Fibroblast of the aortic adventitia (primary cell): Measurements from ENCODE around the gene MPHOSPH8. TPM values are rescaled to one million over a fixed set of nuclear protein-coding genes. Genes with fewer than 3 reads are reported as not detected.
"Not testable (repeated sequence)": the region's sequence is repeated elsewhere in the genome, so short reads cannot be mapped to it uniquely, and the experiment has no call there.

Experiments
- DNase-seq: peaks from one replicate; pipeline ENCODE4 v3.0.0-alpha.2; 2010; ENCODE audit warnings: low read depth
- H3K4me3 ChIP-seq: 2 replicates; pipeline ENCODE4 v1.5.1; 2011; ENCODE audit warnings: low read depth, mild to moderate bottlenecking, control low read depth, low read length, moderate library complexity
- total RNA-seq: library from RNA; depleted of rRNA; stranded (reverse); fragments of >200 nt; gene quantifications from 2 replicates; pipeline ENCODE4 v1.2.3, GENCODE V29; 2012; ENCODE audit warnings: low replicate concordance
- TF ChIP-seq, protein P1 (sequence below): IDR thresholded peaks from 2 replicates; pipeline ENCODE4 v1.5.1; 2011; ENCODE audit warnings: mild to moderate bottlenecking, low read length, control low read depth, inconsistent platforms; ENCODE audit not compliant: insufficient read depth

MPHOSPH8 gene
- total RNA-seq, 1 donor: 14.0 TPM

DNA sequence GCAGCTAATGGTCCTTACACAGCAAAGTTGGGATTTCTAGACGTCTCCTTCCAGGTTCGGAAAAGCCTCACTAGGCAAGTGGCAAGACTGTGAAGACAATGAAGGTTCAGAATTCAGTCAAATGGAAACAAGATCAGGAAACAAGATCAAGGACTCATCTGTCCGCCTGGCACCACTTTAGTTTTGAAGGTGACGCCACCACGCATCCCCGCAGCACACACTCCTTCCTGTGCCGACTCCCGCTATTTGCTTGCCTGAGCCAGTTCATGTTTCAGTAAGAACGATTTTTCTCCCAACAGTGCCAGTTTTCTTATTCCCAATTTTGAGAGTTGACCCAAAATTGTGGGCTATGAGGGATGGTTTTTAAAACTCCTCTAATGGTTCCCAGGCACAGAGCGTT lies 41.4 kb downstream of the MPHOSPH8 start:
- no peak for DNase-seq
- TF ChIP-seq, protein P1, sequence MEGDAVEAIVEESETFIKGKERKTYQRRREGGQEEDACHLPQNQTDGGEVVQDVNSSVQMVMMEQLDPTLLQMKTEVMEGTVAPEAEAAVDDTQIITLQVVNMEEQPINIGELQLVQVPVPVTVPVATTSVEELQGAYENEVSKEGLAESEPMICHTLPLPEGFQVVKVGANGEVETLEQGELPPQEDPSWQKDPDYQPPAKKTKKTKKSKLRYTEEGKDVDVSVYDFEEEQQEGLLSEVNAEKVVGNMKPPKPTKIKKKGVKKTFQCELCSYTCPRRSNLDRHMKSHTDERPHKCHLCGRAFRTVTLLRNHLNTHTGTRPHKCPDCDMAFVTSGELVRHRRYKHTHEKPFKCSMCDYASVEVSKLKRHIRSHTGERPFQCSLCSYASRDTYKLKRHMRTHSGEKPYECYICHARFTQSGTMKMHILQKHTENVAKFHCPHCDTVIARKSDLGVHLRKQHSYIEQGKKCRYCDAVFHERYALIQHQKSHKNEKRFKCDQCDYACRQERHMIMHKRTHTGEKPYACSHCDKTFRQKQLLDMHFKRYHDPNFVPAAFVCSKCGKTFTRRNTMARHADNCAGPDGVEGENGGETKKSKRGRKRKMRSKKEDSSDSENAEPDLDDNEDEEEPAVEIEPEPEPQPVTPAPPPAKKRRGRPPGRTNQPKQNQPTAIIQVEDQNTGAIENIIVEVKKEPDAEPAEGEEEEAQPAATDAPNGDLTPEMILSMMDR: no peak
- H3K4me3 ChIP-seq: no peak overlapping the region

DNA sequence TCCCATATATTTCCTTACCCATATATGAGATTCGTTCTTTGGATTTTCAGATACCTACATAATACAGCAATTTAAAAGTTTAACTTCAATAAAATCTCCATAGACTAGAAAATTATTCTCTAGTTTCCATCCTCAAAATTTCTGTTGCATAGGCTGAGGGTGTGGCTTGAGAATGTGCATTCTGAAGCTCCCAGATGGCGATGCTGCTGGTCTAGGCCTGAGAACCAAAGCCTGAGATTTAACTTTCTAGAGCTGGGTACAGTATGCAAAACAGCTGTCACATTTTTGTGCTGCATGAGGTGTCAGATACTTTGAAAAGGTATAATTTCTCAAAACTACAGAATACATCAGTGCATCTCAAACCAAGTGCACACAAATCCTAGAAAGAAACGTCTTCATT lies 42.7 kb downstream of the MPHOSPH8 start:
- TF ChIP-seq, protein P1: no peak
- DNase-seq: no peak
- H3K4me3 ChIP-seq: no peak overlapping the region

DNA sequence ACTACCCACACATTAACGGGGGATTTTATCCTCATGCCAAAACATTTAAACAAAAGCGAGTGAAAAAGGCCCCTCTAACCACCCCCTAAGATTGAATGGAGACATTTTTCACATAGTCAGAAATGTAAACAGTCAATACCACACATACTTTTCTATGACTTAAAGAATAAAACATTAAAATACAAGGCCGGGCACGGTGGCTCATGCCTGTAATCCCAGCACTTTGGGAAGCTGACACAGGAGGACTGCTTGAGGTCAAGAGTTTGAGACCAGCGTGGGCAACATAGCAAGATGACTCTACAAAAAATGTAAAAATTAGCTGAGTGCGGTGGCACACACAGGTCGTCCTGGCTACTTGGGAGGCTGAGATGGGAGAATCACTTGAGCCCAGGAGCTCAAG lies 47.3 kb downstream of the MPHOSPH8 start:
- TF ChIP-seq, protein P1: no peak
- H3K4me3 ChIP-seq: no peak overlapping the region
- no peak for DNase-seq

DNA sequence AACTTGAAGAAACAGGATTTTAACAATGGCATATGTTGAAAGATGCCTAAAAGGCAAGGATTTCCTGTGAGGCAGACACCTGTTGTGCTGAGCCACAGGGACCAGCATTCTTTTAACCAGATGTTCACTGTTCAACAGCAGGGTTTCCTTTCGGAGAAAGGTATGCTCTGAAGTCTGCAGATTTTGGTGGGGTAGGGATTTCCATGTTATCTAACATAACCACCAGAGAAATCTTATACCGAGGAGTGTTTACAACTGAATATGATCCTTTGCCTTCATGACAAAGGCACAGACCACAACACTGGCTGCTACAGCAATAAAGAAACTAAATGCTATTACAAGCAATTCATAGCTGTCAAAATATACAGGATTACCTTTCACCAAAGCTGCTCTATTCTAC lies 48.1 kb downstream of the MPHOSPH8 start:
- no peak for DNase-seq
- TF ChIP-seq, protein P1: no peak
- no peak overlapping the region for H3K4me3 ChIP-seq

DNA sequence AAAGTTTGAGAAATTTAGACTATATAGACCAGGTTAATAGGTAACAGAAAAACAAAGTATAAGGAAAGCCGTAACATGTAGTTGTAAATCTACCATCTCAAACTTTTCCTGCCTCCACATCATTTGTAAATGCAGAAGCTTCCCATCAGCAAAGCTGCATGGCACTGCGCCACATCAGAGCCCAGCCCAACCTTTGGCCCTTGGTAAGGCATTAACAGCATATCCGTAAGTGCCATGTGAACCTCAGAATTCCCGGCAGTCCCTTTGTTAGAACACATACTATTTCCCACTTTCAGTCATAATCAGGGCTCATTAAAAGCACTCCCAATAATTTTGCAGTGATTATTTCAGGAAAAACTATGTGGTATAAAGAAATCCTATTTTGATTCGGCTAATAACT lies 51.6 kb downstream of the MPHOSPH8 start:
- H3K4me3 ChIP-seq: no peak overlapping the region
- TF ChIP-seq, protein P1: no peak
- no peak for DNase-seq

DNA sequence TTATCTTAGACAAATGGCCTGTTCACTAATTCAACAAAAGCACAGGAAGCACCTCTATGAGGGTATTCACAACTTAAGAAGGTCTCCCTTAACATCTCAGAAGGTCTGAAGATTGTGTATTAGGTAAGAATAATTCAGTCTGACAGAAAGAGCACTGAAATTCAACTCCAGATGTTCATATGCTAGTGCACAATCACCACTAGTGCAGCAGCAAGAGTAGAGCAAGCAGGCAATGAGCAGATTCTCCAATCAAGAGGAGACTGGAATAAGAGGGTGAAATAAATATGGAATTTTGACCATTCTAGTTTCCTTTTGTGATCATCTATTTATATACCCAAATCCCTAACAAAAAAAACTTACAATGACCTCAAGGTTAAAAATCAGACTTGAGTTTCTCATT lies 52.0 kb downstream of the MPHOSPH8 start:
- no peak for DNase-seq
- H3K4me3 ChIP-seq: no peak overlapping the region
- TF ChIP-seq, protein P1: no peak

DNA sequence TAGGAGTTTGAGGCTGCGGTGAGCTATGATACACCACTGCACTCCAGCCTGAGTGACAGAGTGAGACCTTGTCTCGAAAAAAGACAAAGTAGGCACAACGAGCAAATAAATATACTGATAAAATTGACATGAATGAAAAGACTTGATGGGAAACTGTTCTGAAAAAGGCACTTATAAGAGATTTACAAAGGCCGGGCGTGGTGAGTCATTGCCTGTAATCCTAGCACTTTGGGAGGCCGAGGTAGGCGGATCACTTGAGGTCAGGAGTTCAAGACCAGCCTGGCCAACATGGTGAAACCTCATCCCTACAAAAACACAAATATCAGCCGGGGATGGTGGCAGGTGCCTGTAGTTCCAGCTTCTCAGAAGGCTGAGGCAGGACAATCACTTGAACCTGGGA lies 58.0 kb downstream of the MPHOSPH8 start:
- not testable (repeated sequence) for H3K4me3 ChIP-seq, DNase-seq
